HL-60 (cell line): ENCODE data around the gene SPDYE6.

Experiments
- DNase-seq, 2 experiments: peaks; one replicate each; pipeline ENCODE4 v3.0.0-alpha.2; 2010 to 2020; ENCODE audit warnings: low read depth in 1 of 2, low spot score in 1 of 2
- H3K27ac ChIP-seq: fragments of 250-450 bp; sonication (Bioruptor Pico); replicated peaks from 2 replicates; pipeline ENCODE4 v1.5.1; 2020; ENCODE audit warnings: mild to moderate bottlenecking, moderate library complexity
- H3K27me3 ChIP-seq: fragments of 250-450 bp; sonication (Bioruptor Pico); 2 replicates; pipeline ENCODE4 v1.5.1; 2021; ENCODE audit warnings: mild to moderate bottlenecking, moderate library complexity; ENCODE audit not compliant: insufficient read depth, poor library complexity, severe bottlenecking
- H3K4me3 ChIP-seq: replicated peaks from 2 replicates; pipeline ENCODE4 v1.5.1; 2011; ENCODE audit warnings: mild to moderate bottlenecking, control low read depth, low read length; ENCODE audit not compliant: insufficient read depth
- GABPA ChIP-seq: IDR thresholded peaks from 2 replicates; pipeline ENCODE4 v1.6.1; 2012; ENCODE audit warnings: low read depth
- POLR2AphosphoS5 ChIP-seq: IDR thresholded peaks from 2 replicates; pipeline ENCODE4 v1.6.1; 2012; ENCODE audit warnings: low read depth
- SPI1 ChIP-seq: IDR thresholded peaks from 2 replicates; pipeline ENCODE4 v1.6.1; 2012; ENCODE audit warnings: low read depth, mild to moderate bottlenecking, borderline replicate concordance
- TF ChIP-seq, protein P1 (sequence below): IDR thresholded peaks from one replicate; pipeline ENCODE4 v1.5.1; 2011; ENCODE audit warnings: low read length, control low read depth, inconsistent platforms; ENCODE audit not compliant: insufficient read depth
- TF ChIP-seq, protein P2 (sequence below): IDR thresholded peaks from 2 replicates; pipeline ENCODE4 v1.6.1; 2012; ENCODE audit warnings: low read depth; ENCODE audit not compliant: insufficient replicate concordance

Gene SPDYE6

DNA sequence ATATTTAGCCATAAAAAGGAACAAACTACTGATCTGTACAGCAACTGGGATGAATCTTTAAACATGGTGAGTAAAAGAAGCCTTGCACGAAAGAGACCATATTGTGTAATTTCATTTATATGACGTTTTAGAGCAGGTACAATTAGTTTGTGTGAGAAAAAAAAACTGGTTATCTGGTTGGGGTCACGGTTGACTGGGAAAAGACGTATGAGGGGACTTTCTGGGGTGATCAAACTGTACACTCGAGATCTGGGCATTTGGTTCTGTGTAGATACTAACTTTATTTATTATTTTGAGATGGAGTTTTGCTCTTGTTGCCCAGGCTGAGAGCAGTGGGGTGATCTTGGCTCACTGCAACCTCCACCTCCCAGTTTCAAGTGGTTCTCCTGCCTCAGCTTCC, 44.1 kb upstream of the SPDYE6 start:
- H3K27me3 ChIP-seq: no peaks in the 10 kb centered on the region
- TF ChIP-seq, protein P1, sequence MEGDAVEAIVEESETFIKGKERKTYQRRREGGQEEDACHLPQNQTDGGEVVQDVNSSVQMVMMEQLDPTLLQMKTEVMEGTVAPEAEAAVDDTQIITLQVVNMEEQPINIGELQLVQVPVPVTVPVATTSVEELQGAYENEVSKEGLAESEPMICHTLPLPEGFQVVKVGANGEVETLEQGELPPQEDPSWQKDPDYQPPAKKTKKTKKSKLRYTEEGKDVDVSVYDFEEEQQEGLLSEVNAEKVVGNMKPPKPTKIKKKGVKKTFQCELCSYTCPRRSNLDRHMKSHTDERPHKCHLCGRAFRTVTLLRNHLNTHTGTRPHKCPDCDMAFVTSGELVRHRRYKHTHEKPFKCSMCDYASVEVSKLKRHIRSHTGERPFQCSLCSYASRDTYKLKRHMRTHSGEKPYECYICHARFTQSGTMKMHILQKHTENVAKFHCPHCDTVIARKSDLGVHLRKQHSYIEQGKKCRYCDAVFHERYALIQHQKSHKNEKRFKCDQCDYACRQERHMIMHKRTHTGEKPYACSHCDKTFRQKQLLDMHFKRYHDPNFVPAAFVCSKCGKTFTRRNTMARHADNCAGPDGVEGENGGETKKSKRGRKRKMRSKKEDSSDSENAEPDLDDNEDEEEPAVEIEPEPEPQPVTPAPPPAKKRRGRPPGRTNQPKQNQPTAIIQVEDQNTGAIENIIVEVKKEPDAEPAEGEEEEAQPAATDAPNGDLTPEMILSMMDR: no peak
- TF ChIP-seq SPI1: no peak
- TF ChIP-seq, protein P2, sequence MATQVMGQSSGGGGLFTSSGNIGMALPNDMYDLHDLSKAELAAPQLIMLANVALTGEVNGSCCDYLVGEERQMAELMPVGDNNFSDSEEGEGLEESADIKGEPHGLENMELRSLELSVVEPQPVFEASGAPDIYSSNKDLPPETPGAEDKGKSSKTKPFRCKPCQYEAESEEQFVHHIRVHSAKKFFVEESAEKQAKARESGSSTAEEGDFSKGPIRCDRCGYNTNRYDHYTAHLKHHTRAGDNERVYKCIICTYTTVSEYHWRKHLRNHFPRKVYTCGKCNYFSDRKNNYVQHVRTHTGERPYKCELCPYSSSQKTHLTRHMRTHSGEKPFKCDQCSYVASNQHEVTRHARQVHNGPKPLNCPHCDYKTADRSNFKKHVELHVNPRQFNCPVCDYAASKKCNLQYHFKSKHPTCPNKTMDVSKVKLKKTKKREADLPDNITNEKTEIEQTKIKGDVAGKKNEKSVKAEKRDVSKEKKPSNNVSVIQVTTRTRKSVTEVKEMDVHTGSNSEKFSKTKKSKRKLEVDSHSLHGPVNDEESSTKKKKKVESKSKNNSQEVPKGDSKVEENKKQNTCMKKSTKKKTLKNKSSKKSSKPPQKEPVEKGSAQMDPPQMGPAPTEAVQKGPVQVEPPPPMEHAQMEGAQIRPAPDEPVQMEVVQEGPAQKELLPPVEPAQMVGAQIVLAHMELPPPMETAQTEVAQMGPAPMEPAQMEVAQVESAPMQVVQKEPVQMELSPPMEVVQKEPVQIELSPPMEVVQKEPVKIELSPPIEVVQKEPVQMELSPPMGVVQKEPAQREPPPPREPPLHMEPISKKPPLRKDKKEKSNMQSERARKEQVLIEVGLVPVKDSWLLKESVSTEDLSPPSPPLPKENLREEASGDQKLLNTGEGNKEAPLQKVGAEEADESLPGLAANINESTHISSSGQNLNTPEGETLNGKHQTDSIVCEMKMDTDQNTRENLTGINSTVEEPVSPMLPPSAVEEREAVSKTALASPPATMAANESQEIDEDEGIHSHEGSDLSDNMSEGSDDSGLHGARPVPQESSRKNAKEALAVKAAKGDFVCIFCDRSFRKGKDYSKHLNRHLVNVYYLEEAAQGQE: no peak
- no peak for TF ChIP-seq POLR2AphosphoS5
- no peak for TF ChIP-seq GABPA
- no peak for DNase-seq
- no peak overlapping the region for H3K27ac ChIP-seq
- H3K4me3 ChIP-seq: no peak overlapping the region

DNA sequence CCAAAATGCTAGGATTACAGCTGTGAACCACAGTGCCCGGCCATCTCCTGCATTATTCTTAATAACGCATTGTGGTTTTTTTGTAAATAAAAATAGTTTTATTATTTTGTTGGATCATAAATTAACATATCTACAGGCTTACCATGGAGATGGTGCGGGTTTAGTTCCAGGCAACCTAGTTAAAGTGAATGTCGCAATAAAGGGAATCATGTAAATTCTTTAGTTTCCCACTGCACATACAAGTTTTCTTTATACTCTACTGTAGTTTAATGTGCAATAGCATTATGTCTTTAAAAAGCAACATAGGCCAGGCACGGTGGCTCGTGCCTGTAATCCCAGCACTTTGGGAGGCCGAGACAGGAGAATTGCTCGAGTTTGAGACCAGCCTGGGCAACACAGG, 42.3 kb upstream of the SPDYE6 start:
- Histone ChIP-seq H3K4me3 (no peak overlapping the region), H3K27ac (no peak overlapping the region), H3K27me3 (no peaks in the 10 kb centered on the region)
- TF ChIP-seq GABPA (no peak), POLR2AphosphoS5 (no peak), SPI1 (no peak)
- TF ChIP-seq, protein P2: no peak
- TF ChIP-seq, protein P1: no peak
- DNase-seq: no peak

DNA sequence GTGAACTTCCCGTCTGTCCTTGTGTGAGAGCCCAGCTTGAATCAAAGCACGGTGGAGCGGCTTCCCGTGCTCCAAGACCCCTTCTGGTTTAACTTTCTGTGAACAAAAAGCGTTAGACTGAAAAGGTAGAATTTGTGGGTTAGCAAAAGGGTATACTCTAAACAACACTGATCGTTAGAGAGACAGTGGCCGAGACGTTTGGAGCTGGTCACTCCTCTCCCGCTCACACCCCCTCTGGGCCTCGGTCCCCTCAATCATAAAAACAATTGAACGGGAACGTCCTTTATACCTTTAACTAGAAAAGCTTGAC, 40.4 kb upstream of the SPDYE6 start:
- peak overlapping the region; percentile 80 for H3K27ac ChIP-seq
- TF ChIP-seq GABPA (no peak), SPI1 (no peak), POLR2AphosphoS5 (no peak)
- TF ChIP-seq, protein P1: no peak
- TF ChIP-seq, protein P2: no peak
- peak overlapping the region; percentile 93 for H3K4me3 ChIP-seq
- H3K27me3 ChIP-seq: no peaks in the 10 kb centered on the region
- DNase-seq: no peak
